Progenitor cell of endocrine pancreas (in vitro differentiated cells): ENCODE data around the gene MOCS3. TPM values are rescaled to one million over a fixed set of nuclear protein-coding genes. Genes with fewer than 3 reads are reported as not detected.

Source experiments
- DNase-seq: peaks from one replicate; pipeline ENCODE4 v3.0.0; 2021; ENCODE audit warnings: low spot score; ENCODE audit not compliant: unreplicated experiment
- H3K27ac Mint-ChIP-seq: 2 replicates; pipeline ENCODE4 v1.8.0; 2021; ENCODE audit warnings: mild to moderate bottlenecking, moderate library complexity, mixed read lengths
- H3K27me3 Mint-ChIP-seq: 2 replicates; pipeline ENCODE4 v1.8.0; 2021; ENCODE audit warnings: mixed read lengths
- H3K36me3 Mint-ChIP-seq: 2 replicates; pipeline ENCODE4 v1.8.0; 2022; ENCODE audit warnings: mixed read lengths; ENCODE audit not compliant: insufficient read depth
- H3K4me1 Mint-ChIP-seq: 2 replicates; pipeline ENCODE4 v1.8.0; 2021; ENCODE audit warnings: low read depth, mixed read lengths
- H3K4me3 Mint-ChIP-seq: 2 replicates; pipeline ENCODE4 v1.8.0; 2021; ENCODE audit warnings: low read depth, mild to moderate bottlenecking, moderate library complexity, mixed read lengths
- H3K9me3 Mint-ChIP-seq: 2 replicates; pipeline ENCODE4 v1.8.0; 2021; ENCODE audit warnings: low read depth, mixed read lengths
- total RNA-seq: library from RNA; stranded (reverse); gene quantifications from 2 replicates; pipeline ENCODE4 v1.2.1, GENCODE V29; 2021
- TF ChIP-seq, protein P1 (sequence below): fragments of 200-600 bp; sonication (generic); IDR thresholded peaks from one replicate; pipeline ENCODE4 v1.5.0; 2021; ENCODE audit warnings: antibody characterized with exemption, mild to moderate bottlenecking; ENCODE audit not compliant: unreplicated experiment

The MOCS3 gene
- total RNA-seq, 1 donor from 2014 or later, result 5.8 TPM

DNA sequence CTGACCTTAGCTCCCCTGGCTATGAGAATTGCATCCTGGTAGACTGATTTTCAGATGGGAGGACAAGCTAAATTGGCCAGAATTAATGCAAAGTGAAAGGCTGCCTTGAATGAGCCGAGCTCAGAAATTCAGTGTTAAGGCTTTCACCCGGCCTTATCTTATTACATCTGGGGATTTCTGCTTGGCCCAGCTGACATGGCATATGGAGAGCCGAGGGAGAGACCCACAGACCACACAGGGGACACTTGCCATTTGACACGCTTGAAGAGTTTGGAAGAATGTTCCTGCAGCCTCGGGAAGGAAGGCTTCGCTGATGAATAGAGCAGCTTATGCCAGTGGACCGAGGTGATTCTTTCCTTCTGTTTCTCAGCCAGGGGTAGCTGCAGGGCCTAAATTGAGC, 9.0 kb downstream of the MOCS3 start:
- Mint-ChIP-seq H3K27ac (no peak overlapping the region), H3K9me3 (no peaks in the 10 kb centered on the region), H3K4me3 (no peak overlapping the region), H3K4me1 (no peaks in the 10 kb centered on the region), H3K36me3 (no peaks in the 10 kb centered on the region), H3K27me3 (peaks cover 16% of the 10 kb centered on the region)
- TF ChIP-seq, protein P1, sequence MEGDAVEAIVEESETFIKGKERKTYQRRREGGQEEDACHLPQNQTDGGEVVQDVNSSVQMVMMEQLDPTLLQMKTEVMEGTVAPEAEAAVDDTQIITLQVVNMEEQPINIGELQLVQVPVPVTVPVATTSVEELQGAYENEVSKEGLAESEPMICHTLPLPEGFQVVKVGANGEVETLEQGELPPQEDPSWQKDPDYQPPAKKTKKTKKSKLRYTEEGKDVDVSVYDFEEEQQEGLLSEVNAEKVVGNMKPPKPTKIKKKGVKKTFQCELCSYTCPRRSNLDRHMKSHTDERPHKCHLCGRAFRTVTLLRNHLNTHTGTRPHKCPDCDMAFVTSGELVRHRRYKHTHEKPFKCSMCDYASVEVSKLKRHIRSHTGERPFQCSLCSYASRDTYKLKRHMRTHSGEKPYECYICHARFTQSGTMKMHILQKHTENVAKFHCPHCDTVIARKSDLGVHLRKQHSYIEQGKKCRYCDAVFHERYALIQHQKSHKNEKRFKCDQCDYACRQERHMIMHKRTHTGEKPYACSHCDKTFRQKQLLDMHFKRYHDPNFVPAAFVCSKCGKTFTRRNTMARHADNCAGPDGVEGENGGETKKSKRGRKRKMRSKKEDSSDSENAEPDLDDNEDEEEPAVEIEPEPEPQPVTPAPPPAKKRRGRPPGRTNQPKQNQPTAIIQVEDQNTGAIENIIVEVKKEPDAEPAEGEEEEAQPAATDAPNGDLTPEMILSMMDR, result no peak
- no peak for DNase-seq

DNA sequence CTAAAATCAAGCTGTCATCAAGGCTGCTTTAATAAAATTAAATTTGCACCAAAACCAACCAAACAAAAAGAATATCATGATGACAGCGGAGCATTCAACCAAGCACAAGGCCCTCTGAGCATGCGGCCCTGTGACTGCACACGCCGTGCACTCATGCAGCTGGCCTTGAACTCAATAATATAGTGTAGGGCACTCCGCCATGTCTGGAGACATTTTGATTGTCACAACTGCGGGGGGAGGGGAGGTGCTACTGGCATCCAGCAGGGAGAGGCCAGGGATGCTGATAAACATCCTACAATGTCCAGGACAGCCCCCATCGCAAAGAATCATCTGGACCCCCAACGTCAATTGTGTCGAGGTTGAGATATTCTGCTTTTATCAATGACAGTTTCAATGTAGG, 9.7 kb downstream of the MOCS3 start:
- TF ChIP-seq, protein P1, result no peak
- Mint-ChIP-seq H3K9me3 (no peaks in the 10 kb centered on the region), H3K36me3 (no peaks in the 10 kb centered on the region), H3K4me3 (no peak overlapping the region), H3K27ac (no peak overlapping the region), H3K4me1 (no peaks in the 10 kb centered on the region), H3K27me3 (peaks cover 19% of the 10 kb centered on the region)
- no peak for DNase-seq

DNA sequence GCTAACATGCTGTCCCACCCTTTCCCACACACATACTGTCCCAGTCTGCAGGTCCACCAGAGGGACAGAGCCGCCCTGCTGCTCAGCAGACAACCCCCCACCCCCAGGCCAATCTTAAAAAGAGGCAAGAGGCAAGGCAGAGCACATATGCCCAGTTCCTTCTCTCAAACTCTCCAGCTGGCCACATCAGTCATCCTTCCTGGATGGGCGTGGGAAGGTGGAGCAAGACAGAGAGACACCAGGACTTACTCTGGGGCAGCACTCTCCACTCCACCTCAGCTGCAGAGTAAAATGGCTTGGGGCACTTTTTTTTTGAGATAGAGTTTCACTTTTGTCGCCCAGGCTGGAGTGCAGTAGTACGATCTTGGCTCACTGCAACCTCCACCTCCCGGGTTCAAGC, 10.8 kb downstream of the MOCS3 start:
- Mint-ChIP-seq H3K27ac (no peak overlapping the region), H3K4me1 (no peaks in the 10 kb centered on the region), H3K36me3 (no peaks in the 10 kb centered on the region), H3K4me3 (no peak overlapping the region), H3K9me3 (no peaks in the 10 kb centered on the region), H3K27me3 (peaks cover 19% of the 10 kb centered on the region)
- TF ChIP-seq, protein P1, result no peak
- DNase-seq, result no peak

DNA sequence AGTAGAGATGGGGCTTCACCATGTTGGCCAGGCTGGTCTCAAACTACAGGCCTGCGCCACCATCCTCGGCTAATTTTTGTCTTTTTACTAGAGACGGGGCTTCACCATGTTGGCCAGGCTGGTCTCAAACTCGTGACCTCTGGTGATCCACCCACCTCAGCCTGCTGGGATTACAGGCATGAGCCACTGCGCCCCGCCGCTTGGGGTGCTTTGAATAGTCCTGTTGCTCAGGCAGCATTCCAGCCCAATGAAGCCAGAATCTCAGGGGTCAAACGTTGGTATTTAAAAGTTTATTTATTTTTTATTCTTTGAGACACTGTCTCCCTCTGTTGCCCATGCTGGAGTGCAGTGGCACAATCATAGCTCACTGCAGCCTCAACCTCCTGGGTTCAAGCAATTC, 11.3 kb downstream of the MOCS3 start:
- no peaks in the 10 kb centered on the region for H3K36me3 Mint-ChIP-seq
- TF ChIP-seq, protein P1, result no peak
- no peak overlapping the region for H3K4me3 Mint-ChIP-seq
- peaks cover 3% of the 10 kb centered on the region for H3K9me3 Mint-ChIP-seq
- H3K27ac Mint-ChIP-seq, result no peak overlapping the region
- peaks cover 19% of the 10 kb centered on the region for H3K27me3 Mint-ChIP-seq
- H3K4me1 Mint-ChIP-seq, result no peaks in the 10 kb centered on the region
- DNase-seq, result no peak

DNA sequence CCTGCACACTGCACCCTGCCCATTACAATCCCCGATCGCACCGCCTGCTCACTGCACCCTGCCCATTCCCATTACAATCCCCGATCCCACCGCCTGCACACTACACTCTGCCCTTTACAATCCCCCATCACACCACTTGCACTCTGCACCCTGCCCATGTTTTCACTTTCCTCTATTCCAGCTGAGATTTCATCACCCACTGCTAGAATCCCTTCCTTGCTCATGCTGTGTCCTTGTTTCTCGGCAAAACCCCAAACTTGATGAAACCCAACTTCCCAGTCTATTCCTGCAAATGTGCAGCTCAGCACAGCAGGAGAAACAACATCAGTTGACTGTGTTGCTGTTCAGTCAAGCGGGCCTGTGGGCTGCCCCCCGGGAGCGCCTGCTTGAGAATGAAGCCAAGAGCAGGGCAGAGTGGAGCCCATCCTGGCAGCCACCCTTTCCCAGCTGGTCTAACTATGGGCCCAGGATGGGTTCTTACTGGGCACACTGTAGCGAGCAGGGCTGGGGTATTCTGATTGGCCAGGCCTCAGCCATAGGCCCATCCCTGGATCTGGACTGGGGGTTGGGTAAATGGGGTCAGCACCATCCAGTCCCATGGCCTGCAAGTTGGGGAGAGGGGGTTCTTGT, 17.2 kb downstream of the MOCS3 start:
- peaks cover 22% of the 10 kb centered on the region for H3K27me3 Mint-ChIP-seq
- no peak overlapping the region for H3K27ac Mint-ChIP-seq
- peaks cover 3% of the 10 kb centered on the region for H3K9me3 Mint-ChIP-seq
- H3K36me3 Mint-ChIP-seq, result no peaks in the 10 kb centered on the region
- TF ChIP-seq, protein P1, result no peak
- no peak overlapping the region for H3K4me3 Mint-ChIP-seq
- no peak for DNase-seq
- H3K4me1 Mint-ChIP-seq, result peaks cover 9% of the 10 kb centered on the region
